Activated naive CD4-positive, alpha-beta T cell treated with anti-CD3 and anti-CD28 coated beads, Interleukin-2, amount 50 U/mL, for 24 hours (primary cell): ENCODE measurements around the gene COX10.

Experiments used
- H3K27ac Mint-ChIP-seq: one replicate; pipeline ENCODE4 v1.8.0; 2021; ENCODE audit warnings: mild to moderate bottlenecking, mixed read lengths
- H3K27me3 Mint-ChIP-seq: one replicate; pipeline ENCODE4 v1.8.0; 2021; ENCODE audit warnings: mixed read lengths
- H3K36me3 Mint-ChIP-seq: one replicate; pipeline ENCODE4 v1.8.0; 2021; ENCODE audit warnings: mixed read lengths
- H3K4me1 Mint-ChIP-seq: one replicate; pipeline ENCODE4 v1.8.0; 2021; ENCODE audit warnings: mixed read lengths
- H3K4me3 Mint-ChIP-seq: one replicate; pipeline ENCODE4 v1.8.0; 2021; ENCODE audit warnings: mild to moderate bottlenecking, mixed read lengths
- H3K9me3 Mint-ChIP-seq: one replicate; pipeline ENCODE4 v1.8.0; 2021; ENCODE audit warnings: mixed read lengths

Gene COX10

DNA sequence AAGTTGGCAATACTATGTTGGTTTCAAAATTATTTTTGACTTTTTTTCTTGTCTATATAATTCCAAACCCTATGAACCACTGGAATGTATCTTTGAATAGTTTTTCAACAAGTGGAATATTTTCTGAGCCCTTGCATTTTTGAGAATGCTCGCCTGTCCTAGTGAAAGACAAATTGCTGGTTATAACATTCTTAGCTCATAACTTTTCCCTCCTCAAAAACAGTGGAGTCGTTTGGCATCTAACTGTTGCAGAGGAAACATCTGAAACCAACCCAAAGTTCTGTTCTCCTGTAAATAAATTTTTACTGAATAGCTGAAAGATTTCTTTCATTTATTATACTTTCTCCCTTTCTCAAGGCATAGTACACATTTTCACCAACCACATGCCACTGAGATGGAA lies 11.3 kb upstream of the COX10 start:
- H3K27ac Mint-ChIP-seq, result no peak overlapping the region
- peaks cover 23% of the 10 kb centered on the region for H3K36me3 Mint-ChIP-seq
- H3K27me3 Mint-ChIP-seq, result no peaks in the 10 kb centered on the region
- peaks cover 8% of the 10 kb centered on the region for H3K4me1 Mint-ChIP-seq
- peaks cover 3% of the 10 kb centered on the region for H3K9me3 Mint-ChIP-seq
- no peak overlapping the region for H3K4me3 Mint-ChIP-seq

DNA sequence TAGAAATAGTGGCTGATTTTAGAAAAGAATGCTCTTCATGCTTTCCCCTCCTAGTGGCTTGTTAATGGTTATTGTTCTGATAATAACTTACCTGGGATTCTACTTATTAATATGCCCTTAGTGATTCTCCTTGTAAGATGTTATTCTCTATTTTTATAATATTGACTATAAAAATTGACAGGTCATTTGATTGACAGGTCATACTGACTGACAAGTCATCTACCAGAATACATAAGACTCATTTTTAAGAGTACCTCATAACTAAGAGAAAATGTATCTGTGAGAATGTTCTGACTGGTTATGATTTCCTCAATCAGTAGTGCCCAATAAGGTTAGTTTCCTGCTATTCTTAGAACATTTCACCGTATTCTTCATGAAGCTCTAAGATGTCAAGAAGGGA lies 8.6 kb upstream of the COX10 start:
- peaks cover 27% of the 10 kb centered on the region for H3K36me3 Mint-ChIP-seq
- H3K4me3 Mint-ChIP-seq, result no peak overlapping the region
- peaks cover 18% of the 10 kb centered on the region for H3K4me1 Mint-ChIP-seq
- peaks cover 3% of the 10 kb centered on the region for H3K9me3 Mint-ChIP-seq
- H3K27ac Mint-ChIP-seq, result no peak overlapping the region
- H3K27me3 Mint-ChIP-seq, result no peaks in the 10 kb centered on the region

DNA sequence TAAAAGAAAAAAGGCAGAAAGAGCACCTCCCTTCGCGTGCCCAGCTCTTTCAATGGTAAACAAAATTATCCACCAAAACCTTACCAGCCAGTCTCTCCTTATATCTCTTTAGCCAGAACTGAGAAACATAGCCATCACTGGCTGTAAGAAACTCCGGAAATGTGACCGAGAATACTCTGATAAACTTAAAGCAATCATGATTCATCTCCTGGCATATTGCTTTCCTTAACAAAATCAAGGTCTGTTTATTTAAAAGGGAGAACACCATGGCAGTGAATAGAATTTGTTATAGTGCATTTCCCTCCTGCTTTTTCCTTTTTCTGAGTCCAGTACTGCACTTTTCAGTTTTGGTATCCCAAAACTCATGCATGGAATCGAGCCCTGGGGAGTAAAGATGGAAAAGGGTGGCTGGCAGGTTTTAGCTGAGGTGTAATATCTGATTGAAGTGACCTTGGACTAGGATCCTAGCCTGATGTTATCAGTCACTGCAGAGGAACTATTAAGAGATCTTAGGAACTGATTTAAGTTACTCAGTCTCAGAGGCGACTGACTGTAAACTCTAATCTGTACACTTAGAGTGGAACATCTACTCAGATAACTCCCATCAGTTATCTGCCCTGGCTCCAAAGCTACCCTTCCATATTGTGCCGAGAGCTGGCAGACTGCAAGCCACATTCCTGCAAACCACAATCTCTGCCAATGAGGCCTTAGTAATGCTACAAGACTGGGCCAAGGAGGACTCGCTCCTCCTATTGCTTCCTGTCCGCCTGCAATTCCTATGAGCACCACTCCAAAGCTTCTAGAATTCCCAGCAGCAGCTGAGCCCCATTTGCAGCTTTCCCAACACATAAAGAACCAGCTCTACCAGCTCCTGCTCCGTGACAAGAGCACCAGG lies 7.4 kb upstream of the COX10 start:
- H3K4me3 Mint-ChIP-seq, result no peak overlapping the region
- no peaks in the 10 kb centered on the region for H3K27me3 Mint-ChIP-seq
- H3K4me1 Mint-ChIP-seq, result peaks cover 20% of the 10 kb centered on the region
- H3K36me3 Mint-ChIP-seq, result peaks cover 24% of the 10 kb centered on the region
- no peak overlapping the region for H3K27ac Mint-ChIP-seq
- peaks cover 3% of the 10 kb centered on the region for H3K9me3 Mint-ChIP-seq

DNA sequence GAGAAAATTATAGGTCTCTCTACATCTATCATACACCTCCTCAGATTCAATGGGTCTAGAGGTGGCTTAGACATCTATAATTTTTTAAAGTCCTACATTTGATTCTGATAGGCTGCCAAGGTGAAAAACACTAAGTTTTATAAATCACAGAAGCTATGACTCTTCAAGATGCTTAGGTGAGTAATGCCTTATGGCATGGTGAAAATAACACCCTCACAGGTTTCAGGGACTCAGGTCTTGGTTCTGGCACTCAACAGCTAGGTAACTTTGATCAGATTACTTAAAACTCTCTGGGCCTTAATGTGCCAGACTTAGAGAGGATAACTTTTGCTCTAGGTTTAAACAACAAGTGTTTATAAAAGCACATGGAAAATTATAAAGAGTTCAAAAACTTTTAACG lies 2.0 kb upstream of the COX10 start:
- Mint-ChIP-seq H3K4me1 (peaks cover 51% of the 10 kb centered on the region), H3K36me3 (peaks cover 12% of the 10 kb centered on the region), H3K27me3 (no peaks in the 10 kb centered on the region), H3K27ac (no peak overlapping the region), H3K9me3 (no peaks in the 10 kb centered on the region), H3K4me3 (no peak overlapping the region)

DNA sequence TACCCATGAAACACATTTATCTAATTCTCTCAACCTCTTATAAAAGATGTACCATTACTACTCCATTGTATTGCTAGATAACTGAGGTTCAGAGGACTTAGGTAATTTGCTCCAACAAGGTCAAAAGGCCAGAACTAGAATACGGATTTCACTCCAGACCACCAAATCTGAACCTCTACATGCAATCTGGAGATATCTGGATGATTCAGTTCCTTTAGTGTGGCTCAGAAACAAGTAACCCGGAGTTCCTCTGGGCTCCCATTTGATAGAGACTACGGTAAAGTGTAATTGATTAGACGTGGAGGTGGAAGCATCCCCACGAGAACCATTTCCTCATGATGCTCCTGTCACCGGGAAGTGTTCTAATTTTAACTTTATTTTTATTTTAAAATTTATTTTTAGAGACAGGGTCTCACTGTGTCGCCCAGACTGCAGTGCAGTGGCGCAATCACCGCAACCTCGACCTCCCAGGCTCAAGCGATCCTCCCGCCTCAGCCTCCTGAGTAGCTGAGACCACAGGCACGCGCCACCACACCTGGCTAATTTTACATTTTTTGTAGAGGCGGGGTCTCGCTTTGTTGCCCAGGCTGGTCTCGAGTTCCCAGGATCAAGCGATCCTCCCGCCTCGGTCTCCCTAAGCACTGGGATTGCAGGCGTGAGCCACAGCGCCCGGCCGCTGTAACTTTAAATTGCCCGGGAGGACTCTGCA lies 608 bp upstream of the COX10 start:
- Mint-ChIP-seq H3K27me3 (no peaks in the 10 kb centered on the region), H3K4me1 (peaks cover 62% of the 10 kb centered on the region), H3K9me3 (no peaks in the 10 kb centered on the region), H3K27ac (peak overlapping the region; percentile 94), H3K36me3 (peaks cover 12% of the 10 kb centered on the region), H3K4me3 (peak overlapping the region; percentile 95)

DNA sequence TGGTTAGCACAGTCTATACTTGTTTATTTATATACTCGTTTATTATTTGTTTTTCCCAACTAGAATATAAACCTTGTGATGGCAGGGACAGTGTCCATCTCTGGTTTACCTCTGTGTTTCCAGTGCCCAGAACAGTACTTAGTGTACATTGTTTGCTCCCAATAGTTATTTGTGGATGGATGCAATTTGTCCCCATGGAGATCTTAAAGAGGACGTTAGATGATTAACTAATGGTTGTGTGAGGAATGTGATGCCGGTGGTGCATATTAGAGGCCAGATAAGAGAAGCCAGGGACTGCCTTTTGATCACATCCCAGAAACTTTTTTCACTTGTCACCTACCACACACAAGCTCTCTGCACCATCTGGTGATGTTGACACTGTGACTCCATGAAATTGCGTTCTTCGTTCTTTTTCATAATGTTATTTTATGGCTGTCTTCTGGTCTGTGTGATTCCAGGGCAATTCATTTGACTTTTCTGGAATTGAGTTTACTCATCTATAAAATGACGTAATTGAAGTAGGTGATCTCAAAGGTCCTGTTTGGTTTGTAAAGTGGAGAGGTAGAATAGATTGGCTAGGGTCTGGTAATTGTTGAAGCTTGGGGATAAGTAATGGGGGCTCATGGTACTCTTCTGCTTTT lies 1.2 kb downstream of the COX10 start:
- Mint-ChIP-seq H3K27me3 (no peaks in the 10 kb centered on the region), H3K36me3 (peaks cover 11% of the 10 kb centered on the region), H3K27ac (peak overlapping the region; percentile 59), H3K9me3 (no peaks in the 10 kb centered on the region), H3K4me1 (peaks cover 53% of the 10 kb centered on the region), H3K4me3 (peak overlapping the region; percentile 95)

DNA sequence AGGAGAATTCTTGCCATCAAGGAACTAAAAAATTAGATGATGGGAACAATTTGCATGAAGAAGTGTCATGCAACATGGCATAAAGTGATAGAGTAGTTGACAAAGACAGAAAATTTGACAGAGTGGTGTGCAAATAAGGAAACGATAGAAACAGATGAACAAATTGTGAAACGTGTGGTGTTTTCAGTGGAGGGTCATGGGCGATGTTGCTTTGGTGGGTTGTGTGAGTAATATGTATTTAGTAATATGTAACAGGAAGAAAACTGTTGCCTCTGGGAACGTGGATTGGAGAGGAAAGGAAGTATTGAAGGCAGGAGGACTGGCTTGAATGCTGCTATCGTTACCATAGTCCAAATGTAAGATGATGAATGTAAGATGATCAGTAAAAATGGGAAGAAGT lies 3.6 kb downstream of the COX10 start:
- H3K4me1 Mint-ChIP-seq, result peaks cover 49% of the 10 kb centered on the region
- no peaks in the 10 kb centered on the region for H3K27me3 Mint-ChIP-seq
- H3K27ac Mint-ChIP-seq, result no peak overlapping the region
- no peak overlapping the region for H3K4me3 Mint-ChIP-seq
- H3K9me3 Mint-ChIP-seq, result no peaks in the 10 kb centered on the region
- H3K36me3 Mint-ChIP-seq, result peaks cover 10% of the 10 kb centered on the region

DNA sequence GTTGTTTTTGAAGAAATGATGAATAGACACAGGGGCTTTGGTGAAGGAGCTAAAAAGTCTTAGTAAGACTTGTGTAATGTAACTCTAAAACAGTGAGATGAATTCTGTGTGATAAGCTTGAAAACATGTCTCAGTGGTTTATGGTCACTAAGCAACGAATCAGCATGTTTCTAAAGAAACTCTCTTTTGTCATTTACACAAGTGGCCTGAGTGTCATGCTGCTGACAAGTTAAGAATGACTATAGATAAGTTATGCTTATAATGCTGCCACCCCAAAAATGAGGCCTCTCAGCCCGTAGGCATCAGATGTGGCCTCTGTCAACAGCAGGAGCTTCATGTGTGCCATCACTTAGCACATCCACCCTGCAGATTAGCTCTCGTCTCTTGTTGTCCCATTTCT lies 8.7 kb downstream of the COX10 start:
- Mint-ChIP-seq H3K4me1 (peaks cover 44% of the 10 kb centered on the region), H3K9me3 (no peaks in the 10 kb centered on the region), H3K4me3 (no peak overlapping the region), H3K36me3 (peaks cover 27% of the 10 kb centered on the region), H3K27me3 (no peaks in the 10 kb centered on the region), H3K27ac (no peak overlapping the region)

DNA sequence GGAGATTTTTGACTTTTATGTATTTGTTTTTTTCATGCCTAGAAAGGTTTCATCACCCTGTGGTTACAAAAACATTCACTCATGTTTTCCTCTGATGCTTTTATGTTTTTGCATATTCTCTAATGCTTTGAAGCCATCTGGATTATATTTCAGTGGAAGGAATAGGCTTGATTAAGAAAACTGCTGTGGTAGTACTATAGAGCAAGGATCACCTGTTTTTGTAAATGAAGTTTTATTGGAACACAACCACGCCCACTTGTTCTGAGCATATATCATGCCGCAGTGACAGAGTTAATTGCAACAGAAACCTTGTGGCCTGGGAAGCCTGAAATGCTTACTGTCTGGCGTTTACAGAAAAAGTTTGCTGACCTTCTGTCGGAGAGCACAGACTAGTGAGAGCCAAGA lies 11.5 kb downstream of the COX10 start:
- H3K27ac Mint-ChIP-seq, result no peak overlapping the region
- H3K27me3 Mint-ChIP-seq, result no peaks in the 10 kb centered on the region
- no peak overlapping the region for H3K4me3 Mint-ChIP-seq
- H3K4me1 Mint-ChIP-seq, result peaks cover 49% of the 10 kb centered on the region
- H3K9me3 Mint-ChIP-seq, result no peaks in the 10 kb centered on the region
- H3K36me3 Mint-ChIP-seq, result peaks cover 24% of the 10 kb centered on the region

DNA sequence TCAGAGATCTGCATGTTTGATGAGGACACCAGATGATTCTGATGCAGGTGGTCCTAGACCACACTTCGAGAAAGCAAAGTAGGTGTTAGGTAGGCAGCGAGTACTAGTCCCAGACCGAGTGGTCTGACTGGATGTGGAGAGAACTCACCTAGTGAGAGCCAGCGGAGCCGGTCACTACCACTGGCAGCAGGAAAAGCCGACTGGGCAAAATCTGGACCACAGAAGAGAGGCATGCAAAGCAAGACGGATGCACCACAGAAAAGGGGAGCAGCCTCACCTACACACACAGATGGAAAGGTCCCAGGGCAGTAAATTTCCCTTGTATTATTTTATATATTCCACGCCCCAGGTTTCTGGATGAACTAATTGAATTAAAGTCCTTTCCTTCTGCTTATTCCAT lies 13.5 kb downstream of the COX10 start:
- Mint-ChIP-seq H3K36me3 (peaks cover 32% of the 10 kb centered on the region), H3K4me3 (no peak overlapping the region)

DNA sequence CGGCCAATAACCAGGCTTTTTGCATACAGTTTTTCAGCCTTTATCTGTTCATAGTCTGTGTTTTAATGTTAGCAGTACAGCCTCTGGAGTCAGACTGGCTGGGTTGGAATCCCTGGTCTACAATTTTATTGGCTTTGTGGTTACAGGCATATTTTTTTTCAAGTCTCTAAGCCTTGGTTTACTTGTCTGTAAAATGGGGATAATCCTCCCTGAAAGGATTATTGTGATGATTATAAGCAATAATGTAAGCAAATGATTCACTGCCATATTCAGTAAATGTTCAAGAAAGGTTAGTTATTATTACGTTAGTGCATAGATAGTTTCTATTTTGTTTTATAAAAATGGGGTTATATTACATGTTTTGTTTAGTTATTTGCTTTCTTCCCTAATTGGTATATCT lies 15.7 kb downstream of the COX10 start:
- H3K27me3 Mint-ChIP-seq, result no peaks in the 10 kb centered on the region
- H3K27ac Mint-ChIP-seq, result no peak overlapping the region
- H3K9me3 Mint-ChIP-seq, result no peaks in the 10 kb centered on the region
- peaks cover 69% of the 10 kb centered on the region for H3K4me1 Mint-ChIP-seq
- peaks cover 31% of the 10 kb centered on the region for H3K36me3 Mint-ChIP-seq
- no peak overlapping the region for H3K4me3 Mint-ChIP-seq

More for the DNA sequence above, 13.5 kb downstream of the COX10 start:
- Mint-ChIP-seq H3K27ac (no peak overlapping the region), H3K9me3 (no peaks in the 10 kb centered on the region), H3K4me1 (peaks cover 61% of the 10 kb centered on the region), H3K27me3 (no peaks in the 10 kb centered on the region)

DNA sequence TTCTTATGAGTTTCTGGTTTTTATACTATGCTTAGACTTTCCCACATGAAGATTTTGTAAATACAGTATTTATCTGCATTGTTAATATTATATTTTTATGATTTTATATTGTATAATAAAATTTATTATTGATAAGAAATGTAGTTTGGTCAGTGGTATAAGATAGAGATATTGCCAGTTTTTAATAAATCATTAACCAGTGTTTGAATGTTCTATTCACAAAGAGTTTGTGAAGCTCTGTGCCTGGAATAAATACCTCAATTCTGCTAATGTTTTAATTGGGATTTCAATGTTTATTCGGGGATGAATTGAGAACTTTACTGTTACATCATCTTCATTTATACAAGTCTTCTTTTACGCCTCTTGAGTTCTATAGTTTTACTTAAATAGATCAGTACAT lies 16.9 kb downstream of the COX10 start:
- Mint-ChIP-seq H3K27ac (no peak overlapping the region), H3K4me3 (no peak overlapping the region), H3K4me1 (peaks cover 71% of the 10 kb centered on the region)

DNA sequence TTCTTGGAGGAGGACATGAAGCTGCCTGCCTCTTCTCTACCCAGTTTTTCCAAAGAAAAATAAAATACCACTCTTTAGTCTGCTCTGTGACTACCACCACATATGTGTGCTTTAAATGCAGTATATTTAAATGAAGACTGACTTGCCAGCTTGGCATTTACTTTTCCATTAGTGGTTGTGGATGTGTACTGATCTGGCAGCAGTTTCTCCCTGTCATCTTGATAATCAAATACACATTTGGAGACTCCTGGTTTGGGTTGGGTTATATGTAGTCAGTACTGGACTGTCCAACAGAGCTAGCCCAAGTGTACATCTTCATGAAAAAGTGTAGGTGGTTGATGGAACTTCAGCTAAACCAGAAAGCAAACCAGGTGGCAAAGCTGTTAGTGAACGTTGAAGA lies 19.9 kb downstream of the COX10 start:
- peaks cover 79% of the 10 kb centered on the region for H3K4me1 Mint-ChIP-seq
- H3K27ac Mint-ChIP-seq, result no peak overlapping the region
- no peak overlapping the region for H3K4me3 Mint-ChIP-seq
- H3K9me3 Mint-ChIP-seq, result no peaks in the 10 kb centered on the region
- peaks cover 19% of the 10 kb centered on the region for H3K36me3 Mint-ChIP-seq
- no peaks in the 10 kb centered on the region for H3K27me3 Mint-ChIP-seq

More for the DNA sequence above, 16.9 kb downstream of the COX10 start:
- no peaks in the 10 kb centered on the region for H3K9me3 Mint-ChIP-seq
- H3K36me3 Mint-ChIP-seq, result peaks cover 26% of the 10 kb centered on the region
- H3K27me3 Mint-ChIP-seq, result no peaks in the 10 kb centered on the region

DNA sequence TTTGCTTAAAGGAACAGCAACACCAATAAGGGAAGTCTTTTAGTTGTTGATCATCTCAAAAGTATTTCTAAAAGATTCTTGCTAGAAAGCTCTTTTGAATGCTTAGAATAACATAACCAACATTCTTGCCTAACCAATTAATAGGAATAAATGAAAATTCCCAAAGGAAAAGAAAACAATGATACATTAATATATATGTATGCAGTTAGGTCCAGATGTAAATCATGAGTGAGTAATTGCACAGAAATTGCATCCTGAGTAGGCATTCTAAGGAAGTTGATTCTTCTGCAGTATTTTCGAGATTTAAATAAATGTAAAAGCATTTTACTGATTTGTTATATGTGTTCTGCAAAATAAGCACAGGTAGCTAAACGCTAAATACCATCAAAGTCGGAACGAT lies 22.1 kb downstream of the COX10 start:
- Mint-ChIP-seq H3K36me3 (peaks cover 18% of the 10 kb centered on the region), H3K27me3 (no peaks in the 10 kb centered on the region), H3K27ac (no peak overlapping the region), H3K9me3 (no peaks in the 10 kb centered on the region), H3K4me3 (no peak overlapping the region), H3K4me1 (peaks cover 89% of the 10 kb centered on the region)

DNA sequence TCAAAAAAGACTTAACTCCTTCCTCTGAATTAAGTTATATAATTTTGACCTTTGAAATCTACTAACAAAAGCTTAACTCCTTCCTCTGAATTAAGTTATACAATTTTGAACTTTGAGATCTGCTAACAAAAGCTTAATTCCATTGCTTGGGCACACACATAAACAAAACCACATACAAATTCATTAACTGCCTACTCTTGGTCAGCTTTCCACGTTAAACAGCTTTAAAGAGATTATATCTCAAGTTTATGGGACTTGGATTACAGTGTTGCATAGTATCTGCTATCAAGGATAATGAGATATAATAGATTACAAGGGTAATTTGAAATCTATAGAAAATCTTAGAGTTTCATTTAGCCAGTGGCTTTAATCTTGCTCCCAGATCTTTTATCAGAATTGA lies 23.5 kb downstream of the COX10 start:
- Mint-ChIP-seq H3K9me3 (no peaks in the 10 kb centered on the region), H3K36me3 (peaks cover 8% of the 10 kb centered on the region), H3K27me3 (no peaks in the 10 kb centered on the region), H3K4me1 (peaks cover 79% of the 10 kb centered on the region), H3K27ac (no peak overlapping the region), H3K4me3 (no peak overlapping the region)
